Measurements from ENCODE around the gene CCKAR.

Gene CCKAR

GRCh38 chr4:26489101-26489985, 941 bp downstream of the CCKAR start:
- no peak for DNase-seq

GRCh38 chr4:26485684-26486083, 4.6 kb downstream of the CCKAR start:
- DNase-seq = peak in 1 of 3 experiments; percentile 8

DNA sequence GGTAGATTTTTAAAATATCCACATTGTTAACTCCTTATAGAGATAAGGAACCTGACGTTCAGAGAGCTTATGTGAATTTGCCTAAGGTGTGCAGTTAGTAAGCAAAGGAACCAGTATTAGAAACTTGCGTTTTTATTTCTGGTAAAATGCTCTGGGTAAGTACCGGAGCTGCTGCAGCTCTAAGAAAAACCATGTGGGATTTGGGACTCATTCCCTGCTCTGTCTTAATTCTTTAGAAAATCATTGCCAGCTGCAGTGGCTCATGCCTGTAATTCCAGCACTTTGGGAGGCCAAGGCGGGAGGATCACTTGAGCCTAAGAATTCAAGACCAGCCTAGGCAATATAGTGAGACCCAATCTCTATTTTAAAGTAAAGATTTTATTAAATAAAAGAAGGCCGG, 5.8 kb downstream of the CCKAR start:
- no peak for DNase-seq

- peak in 1 of 3 experiments; percentile 22 for DNase-seq
These were observed 6.2 kb downstream of the CCKAR start for GRCh38 chr4:26484032-26484515.

DNA sequence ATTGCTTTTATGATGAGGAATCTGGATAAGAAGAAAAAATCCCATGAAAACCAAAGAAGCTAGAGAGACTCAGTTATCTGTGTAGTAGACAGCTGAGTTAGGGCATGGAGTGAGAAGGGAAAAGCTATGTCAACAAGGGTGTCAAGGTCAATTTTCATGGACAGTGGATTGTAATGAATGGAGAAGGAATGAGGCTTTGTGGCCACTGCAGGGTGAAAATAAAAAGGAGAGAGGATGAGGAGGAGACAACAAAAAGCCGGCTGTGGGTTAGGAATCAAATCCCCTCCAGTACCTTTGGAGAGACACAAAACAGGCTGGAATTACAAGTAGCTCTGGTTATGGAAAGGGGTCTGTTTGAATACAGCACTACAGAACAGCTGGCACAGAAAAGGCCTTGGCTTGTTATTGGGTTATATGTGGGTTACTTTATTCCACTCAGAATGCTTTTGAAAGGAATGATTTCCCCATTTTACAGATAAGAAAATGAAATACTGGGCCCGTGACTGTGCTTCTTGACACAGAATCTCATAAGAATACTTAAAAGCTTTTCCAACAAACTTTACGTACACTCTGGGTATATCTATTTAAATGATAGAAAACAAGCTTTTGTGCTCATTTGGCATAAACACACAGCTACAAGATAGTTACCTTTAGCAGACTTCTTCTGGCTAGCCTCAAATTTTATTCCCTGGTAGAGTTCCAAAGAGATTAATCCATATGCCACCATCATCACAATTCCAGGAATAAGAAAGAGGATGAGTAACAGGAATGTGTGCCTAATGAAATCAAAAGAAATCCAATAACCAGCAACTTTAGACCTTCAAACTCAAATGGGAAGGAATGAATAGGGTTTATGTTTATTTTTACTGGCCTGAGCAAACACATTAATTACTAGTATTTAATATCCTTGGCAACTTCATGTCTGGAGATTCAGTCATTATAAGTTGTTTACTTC, 7.5 kb downstream of the CCKAR start:
- DNase-seq = peak in 1 of 3 experiments; percentile 40

GRCh38 chr4:26478330-26478729, 12.0 kb downstream of the CCKAR start:
- DNase-seq = no peak

- DNase-seq = no peak
These were observed 13.7 kb downstream of the CCKAR start for GRCh38 chr4:26476545-26476944.

- no peak for DNase-seq
These were observed 14.6 kb downstream of the CCKAR start for GRCh38 chr4:26475716-26476115.

DNA sequence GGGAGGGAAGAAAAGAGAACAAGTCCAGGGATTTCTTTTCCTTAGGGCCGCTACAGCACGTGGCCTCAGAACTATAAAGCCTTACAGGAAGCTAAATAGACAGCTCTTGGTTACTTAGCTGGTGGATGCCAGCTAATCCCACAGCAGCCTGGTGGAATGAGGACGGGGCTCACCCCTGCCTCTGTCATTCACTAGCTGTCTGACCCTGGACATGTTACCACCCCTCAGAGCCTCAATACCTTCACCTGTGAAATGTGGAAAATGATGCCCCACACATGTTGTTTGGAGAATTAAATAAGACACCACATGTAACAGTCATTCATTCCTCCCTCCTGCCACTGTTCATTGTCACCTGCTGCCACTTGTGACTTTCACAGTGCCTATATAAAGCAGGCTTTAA, 15.7 kb downstream of the CCKAR start:
- no peak for DNase-seq

GRCh38 chr4:26473893-26474292, 16.4 kb downstream of the CCKAR start:
- no peak for DNase-seq

GRCh38 chr4:26471890-26472289, 18.4 kb downstream of the CCKAR start:
- no peak for DNase-seq

- no peak for DNase-seq
These were observed 21.3 kb downstream of the CCKAR start for GRCh38 chr4:26468977-26469376.

DNA sequence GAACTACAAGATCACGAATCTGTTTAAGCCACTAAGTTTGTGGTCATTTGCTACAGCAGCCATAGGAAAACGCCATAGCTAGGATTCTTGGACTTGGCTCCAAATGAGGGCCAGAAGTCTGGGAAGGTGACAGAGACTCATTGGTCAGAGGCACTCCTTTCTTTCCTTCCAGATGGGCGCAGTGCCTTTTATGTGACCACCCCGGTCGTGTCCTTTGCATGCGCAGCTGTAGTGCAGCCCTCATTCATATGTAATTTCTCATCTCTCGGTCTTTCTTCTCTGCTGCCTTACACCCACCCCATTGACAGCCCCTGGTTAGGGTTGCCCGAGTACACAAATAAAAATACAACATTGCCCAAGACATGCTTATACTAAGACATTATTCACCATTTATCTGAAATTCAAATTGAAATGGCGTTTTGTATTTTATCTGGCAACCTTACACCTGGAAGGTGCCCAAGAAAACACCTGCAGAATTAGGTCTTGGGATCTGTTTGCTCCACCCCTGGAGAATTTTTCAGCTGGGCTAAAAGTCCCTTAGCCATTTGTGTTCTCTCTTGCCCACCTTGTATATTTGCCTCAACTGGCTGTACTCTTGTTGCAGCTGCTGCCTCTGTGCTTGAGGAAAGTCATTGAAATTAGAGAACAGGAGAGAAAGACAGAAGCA, 21.9 kb downstream of the CCKAR start:
- DNase-seq = no peak

GRCh38 chr4:26467724-26468123, 22.6 kb downstream of the CCKAR start:
- no peak for DNase-seq

- DNase-seq = no peak
These were observed 23.6 kb downstream of the CCKAR start for GRCh38 chr4:26466578-26467270.

- no peak for DNase-seq
These were observed 25.7 kb downstream of the CCKAR start for GRCh38 chr4:26464420-26465095.

DNA sequence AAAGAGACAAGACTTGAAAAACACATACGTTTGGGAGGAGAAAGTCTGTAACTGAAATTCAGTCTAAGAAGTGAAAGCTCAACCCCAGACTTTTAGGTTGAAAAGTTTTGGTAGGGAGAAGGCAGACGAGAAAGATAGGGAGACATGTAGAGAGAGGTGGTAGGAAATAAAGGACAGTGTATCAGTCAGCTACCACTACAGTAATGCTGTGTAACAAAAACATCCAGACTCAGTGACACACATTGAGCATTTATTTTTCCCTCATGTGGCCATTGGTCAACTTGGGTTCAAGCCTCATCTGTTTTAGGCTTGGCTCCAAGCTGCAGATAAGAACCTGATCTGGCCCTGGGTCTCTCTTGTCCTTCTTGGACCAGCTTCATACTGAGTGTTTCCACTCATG, 26.9 kb downstream of the CCKAR start:
- no peak for DNase-seq

DNA sequence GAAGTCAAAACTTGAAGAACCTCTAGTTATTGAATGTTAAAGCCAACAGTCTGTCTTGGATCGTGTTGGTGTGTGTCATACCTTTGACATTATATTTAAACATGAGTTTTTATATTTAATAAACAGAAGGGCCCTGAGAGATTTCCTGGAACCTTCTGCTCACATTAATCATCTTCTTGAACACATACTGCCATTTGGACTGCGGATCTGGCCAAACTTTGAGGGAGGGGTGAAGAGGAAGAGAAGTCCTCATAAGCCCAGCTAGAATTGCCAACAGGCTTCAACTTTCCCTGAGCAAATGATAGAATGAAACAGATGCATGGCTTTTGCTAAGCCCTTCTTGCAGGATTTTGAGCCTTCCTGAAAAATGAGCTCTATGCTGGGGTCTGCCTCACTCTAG, 27.4 kb downstream of the CCKAR start:
- DNase-seq = no peak

GRCh38 chr4:26459756-26460530, 30.3 kb downstream of the CCKAR start:
- DNase-seq = no peak

DNA sequence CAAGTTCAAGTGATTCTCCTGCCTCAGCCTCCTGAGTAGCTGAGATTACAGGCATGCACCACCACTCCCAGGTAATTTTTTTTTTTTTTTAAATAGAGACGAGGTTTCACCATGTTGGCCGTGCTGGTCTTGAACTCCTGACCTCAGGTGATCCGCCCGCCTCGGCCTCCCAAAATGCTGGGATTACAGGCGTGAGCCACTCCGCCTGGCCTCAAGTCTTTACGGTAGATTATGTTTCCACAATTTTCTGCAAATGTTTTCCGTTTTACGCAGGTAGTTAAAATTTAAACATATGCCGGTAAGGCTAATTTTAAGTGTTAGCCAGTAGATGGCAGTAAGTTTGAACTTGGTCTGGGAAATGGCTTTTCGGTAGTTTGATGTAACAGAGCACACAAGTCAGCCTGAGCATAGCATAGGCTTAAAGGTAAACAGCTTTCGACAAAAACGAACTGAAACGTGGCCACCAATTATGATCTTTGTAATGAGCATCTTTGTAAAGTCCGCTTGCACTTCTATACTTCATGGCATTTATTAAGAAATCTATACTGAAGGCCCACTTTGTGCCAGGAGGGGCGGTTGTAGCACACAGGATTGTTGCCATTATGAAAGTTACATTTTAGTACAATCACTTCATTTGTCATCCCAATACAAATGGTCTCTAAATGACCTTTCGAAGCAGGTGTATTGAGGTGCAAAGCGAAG, 31.1 kb downstream of the CCKAR start:
- DNase-seq = peak; percentile 21 to 68 (median 57)
